GM11168 (cell line): ENCODE results near the gene OOSP4A.
"Not testable (repeated sequence)": the region's sequence is repeated elsewhere in the genome, so short reads cannot be mapped to it uniquely, and the experiment has no call there.

Experiments used
- in situ Hi-C: fragments of 300-500 bp; cut with MboI; formaldehyde crosslinking; loops from one replicate; pipeline ENCODE4 v1.12.0; 2022; ENCODE audit warnings: low sequenced_read_pairs; ENCODE audit not compliant: unreplicated experiment

The OOSP4A gene

DNA sequence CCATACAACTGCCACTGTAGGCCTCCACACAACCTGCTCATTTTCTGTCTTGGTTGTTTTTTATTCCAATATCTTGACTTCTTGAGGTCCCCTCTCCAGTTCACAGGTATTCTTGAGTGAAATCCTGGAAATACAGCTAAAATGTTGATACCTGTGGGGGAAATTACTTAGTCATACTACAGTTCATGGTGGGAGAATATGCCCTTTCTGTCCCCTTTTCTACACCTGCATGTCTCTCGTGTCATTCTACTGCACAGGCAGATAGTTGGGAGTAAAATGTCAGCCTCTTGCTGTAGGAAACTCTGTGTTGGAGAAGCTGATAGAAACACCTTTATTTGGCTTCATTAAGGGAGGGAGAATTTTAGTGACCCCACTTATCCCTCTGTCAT is 4.6 kb downstream of the OOSP4A start:
- in situ Hi-C loops: no loop called here

DNA sequence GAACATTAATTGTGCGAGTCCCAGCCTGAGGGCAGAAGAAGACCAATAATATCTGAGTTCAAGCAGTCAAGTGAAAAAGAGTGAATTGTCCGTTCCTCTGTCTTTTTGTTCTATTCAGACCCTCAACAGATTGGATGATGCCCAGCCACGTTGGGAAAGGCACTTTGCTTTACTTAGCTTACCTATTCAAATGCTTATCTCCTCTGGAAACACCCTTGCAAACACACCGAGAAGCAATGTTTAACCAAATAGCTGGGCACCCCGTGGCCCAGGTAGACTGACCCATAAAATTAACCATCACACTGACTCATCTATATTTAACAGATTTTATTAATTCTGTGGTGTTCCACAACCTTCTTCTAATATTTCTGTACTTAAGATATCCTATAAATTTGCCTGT is 9.3 kb downstream of the OOSP4A start:
- in situ Hi-C loops: no loop called here

DNA sequence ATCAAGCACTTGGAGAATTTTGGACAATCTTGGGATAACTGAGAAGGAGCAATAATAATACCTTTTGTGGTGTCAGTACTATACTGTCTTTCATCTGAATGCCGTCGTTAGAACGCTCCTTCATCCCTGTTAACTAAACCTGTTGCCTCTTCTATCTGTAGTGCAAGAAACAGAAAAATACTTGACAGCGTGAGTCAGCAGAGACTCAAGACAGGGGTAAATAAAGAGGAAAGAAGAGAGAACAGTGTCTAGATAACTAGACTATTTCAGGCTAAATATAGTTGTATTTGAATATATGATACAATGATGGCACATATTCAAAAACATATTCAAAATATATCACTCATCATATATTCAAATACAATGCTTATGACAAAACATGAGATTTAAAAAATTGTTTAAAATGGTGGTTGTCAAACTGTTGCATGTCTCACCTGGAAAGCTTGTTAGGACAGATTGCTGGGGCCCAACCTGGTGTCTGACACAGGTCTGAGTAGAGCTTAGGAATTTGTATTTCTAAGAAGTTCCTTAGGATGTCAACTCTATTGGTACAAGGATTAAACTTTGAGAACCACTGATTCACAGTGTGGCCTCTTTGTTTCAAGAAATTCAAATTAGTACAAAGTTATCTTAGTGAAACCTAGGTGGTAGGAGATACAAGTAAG is 17.4 kb downstream of the OOSP4A start:
- in situ Hi-C loops: no loop called here

DNA sequence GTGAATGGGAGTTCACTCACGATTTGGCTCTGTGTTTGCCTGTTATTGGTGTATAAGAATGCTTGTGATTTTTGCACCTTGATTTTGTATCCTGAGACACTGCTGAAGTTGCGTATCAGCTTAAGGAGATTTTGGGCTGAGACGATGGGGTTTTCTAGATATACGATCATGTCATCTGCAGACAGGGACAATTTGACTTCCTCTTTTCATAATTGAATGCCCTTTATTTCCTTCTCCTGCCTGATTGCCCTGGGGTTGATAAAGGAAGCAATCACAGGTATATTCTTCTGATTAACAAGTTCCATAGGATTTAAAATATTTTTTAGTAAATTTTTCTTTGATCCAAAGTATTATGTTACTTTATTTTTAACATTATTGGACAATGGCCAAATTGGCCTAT is 18.2 kb downstream of the OOSP4A start:
- in situ Hi-C loops: not testable (repeated sequence)

DNA sequence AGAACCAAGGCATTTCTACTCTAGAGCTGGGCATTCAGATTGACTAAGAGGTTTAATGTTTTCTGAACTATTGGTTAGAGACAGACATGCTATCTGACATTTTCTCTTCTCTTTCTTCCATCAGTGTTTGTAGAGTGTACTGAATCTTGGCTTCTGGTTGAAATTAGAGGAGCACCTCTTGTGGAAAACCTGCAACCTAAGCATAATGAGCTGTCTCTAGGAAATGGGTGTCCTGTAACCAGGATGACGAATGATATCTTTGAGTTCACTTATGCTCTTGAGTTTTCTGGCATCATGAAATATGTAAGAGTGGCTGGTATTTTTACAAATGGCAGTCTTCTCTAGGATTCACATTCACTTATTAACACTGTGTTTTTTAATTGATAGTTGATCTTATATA is 19.4 kb downstream of the OOSP4A start:
- in situ Hi-C loops: no loop called here

DNA sequence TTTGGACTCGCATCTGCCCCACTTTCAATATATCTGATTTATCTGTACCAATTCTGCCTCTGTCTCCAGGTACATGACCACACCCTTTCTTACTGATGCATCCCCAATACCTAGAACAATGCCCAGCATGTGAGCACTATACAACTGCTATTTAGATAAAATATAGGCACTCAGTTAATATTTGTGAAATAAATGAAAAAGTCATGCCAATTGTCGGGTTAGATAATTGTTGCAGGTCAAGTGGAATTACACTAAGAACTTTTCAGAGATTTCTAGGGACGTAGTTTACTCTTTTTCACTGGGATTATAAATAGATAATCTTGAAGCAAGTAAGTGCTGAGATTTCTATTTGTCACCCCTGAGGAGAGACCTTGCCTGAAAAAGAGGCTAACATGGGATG is 20.5 kb downstream of the OOSP4A start:
- in situ Hi-C loops: no loop called here

DNA sequence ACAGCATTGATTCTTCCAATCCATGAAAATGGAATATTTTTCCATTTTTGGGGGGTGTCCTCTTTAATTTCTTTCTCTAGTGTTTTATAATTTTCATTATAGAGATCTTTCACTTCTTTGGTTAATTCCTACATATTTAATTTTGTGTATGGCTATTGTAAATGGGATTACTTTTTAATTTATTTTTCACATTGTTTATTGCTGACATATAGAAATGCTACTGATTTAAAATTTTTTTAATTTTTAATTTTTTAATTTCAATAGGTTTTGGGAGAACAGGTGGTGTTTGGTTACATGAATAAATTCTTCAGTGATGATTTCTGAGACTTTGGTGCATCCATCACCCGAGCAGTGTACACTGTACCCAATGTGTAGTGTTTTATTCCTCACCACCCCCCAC is 26.6 kb downstream of the OOSP4A start:
- in situ Hi-C loops: no loop called here

DNA sequence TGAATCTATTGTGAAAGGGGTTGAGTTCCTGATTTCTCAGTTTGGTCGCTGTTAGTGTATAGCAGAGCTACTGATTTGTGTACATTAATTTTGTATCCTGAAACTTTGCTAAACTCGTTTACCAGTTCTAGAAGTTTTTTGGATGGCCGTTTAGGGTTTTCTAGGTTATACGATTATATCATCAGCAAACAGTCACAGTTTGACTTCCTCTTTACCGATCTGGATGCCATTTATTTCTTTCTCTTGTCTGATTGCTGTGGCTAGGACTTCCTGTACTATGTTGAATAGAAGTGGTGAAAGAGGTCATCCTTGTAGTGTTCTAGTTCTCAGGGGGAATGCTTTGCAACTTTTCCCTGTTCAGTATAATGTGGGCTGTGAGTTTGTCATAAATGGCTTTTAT is 28.6 kb downstream of the OOSP4A start:
- in situ Hi-C loops: no loop called here

DNA sequence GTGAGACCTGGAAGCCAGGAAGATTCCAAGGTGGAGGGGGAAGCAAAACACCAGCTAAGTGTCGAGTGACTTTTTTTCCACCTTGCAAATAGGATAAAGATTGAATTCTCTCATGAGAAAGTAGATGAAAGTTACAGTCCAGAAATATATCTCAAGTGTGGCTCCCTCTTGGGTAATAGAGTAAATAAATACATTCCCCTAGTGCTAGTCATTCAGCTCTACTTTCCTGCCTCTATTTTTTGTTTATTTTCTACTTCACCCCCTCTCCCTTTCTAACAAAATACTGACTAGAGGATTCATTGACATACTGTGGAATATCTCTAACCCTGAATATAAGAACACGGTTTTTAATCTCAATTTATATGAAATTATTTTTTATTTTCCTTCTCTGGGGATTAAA is 34.0 kb downstream of the OOSP4A start:
- in situ Hi-C loops: no loop called here

DNA sequence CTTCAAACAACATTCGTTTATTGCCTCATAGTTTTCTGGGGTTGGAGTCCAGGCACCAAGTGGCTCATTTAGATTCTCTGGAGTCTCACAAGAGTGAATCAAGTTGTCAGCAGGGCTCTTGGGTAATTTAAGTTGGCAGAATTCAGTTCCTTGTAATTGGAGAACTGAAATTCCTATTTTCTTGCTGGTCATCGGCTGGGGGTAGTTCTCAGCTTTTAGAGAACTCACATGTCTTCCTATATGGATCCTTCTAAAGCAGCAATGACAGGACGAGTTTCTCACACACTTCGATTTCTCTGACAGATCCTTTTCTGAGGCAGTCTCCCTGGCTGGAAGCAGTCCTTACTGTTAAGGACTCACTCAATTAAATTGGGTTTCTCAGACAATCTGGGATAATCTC is 35.9 kb downstream of the OOSP4A start:
- in situ Hi-C loops: no loop called here

DNA sequence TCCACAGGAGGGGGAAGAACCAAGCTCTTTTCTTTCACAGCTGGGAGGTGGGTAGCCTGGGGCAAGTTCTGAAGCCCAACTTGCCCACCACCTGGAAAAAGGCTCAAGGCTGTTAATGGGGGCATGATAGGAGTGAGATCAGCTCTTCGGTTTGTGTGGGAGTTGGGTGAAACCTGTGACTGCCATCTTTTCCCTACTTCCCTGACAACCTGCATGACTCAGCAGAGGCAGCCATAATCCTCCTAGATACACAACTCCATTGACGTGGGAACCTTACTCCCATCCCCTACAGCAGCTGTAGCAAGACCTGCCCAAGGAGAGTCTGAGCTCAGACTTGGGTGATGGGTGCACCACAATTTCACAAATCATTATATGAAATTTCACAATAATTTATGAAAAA is 39.9 kb downstream of the OOSP4A start:
- in situ Hi-C loops: no loop called here

DNA sequence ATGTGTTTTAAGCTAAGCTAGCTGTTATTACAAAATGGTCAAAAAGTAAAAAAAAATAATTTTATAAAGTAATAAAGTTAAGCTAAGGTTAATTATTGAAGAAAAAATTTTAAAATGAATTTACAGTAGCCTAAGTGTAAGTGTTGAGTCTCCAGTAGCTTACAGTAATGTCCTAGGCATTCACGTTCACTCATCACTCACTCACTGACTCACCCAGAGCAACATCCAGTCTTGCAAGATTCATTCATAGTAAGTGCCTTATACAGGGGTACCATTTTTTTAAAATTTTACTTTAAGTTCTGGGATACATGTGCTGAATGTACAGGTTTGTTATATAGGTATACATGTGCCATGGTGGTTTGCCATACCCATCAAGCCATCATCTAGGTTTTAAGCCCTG is 41.5 kb downstream of the OOSP4A start:
- in situ Hi-C loops: no loop called here

DNA sequence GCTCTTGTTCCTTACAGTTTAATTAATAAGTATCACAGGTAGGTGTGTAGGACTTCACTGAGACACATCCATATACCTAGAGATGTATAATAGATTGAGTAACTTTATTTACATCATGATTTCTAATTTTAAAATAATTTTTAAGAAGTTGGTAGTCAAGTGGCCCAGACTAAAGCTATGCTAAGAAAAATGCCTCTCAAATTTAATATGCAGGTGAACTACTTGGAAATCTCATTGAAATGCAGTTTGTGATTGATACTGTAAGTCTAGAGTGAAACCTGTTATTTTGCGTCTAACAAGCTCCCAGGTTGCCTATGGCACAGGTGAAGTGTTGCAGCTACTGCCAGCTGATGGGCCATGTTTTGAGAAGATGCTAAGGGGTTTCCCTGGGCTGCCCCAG is 53.0 kb downstream of the OOSP4A start, which contains the start of gene OOSP4B:
Gene OOSP4B (plus strand): TSS at position 301 of the 400 bp plus-strand sequence.
- in situ Hi-C loops: no loop called here

DNA sequence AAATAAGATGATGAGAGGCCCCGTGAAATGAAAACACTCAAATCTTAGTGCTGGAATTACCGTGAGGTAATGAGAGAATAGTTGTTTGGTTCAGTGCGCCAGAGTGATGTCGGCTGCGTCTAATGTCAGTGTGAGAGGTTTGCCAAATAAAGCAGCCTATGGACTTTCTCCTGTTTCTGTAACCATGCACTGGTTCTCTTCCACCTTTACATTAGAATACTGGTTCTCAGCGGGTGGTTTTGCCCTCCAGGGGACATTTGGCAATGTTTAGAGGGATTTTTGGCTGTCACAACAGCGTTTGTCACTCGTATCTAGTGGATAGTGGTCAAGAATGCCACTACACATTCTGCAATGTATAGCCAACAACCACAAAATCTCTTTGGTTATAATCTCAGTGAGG is 54.2 kb downstream of the OOSP4A start:
- in situ Hi-C loops: no loop called here
